K562 (cell line): ENCODE data around the gene SH3GLB2.

Experiments
- CREM ChIP-seq: IDR thresholded peaks from 2 replicates; pipeline ENCODE4 v1.6.1; 2014; ENCODE audit warnings: antibody characterized with exemption, low read depth
- POLR2A ChIP-seq: fragments of 450-650 bp; conservative IDR thresholded peaks from 2 replicates; pipeline ENCODE4 v1.6.1; 2016
- YBX1 ChIP-seq: fragments of 450-650 bp; IDR thresholded peaks from 2 replicates; pipeline ENCODE4 v1.7.1; 2016; ENCODE audit warnings: mild to moderate bottlenecking
- TF ChIP-seq, protein P1 (sequence below), 3 experiments: IDR thresholded peaks in 2 of 3; conservative IDR thresholded peaks in 1 of 3; 2 replicates each; pipeline ENCODE4 v1.5.1; 2011 to 2012; ENCODE audit warnings: low read length in 3 of 3, mild to moderate bottlenecking in 3 of 3, control low read depth in 2 of 3, improper control_type of control experiment in 1 of 3, inconsistent platforms in 1 of 3, low read depth in 1 of 3, mixed read lengths in 1 of 3, moderate library complexity in 1 of 3; ENCODE audit not compliant: insufficient read depth in 2 of 3

DNA sequence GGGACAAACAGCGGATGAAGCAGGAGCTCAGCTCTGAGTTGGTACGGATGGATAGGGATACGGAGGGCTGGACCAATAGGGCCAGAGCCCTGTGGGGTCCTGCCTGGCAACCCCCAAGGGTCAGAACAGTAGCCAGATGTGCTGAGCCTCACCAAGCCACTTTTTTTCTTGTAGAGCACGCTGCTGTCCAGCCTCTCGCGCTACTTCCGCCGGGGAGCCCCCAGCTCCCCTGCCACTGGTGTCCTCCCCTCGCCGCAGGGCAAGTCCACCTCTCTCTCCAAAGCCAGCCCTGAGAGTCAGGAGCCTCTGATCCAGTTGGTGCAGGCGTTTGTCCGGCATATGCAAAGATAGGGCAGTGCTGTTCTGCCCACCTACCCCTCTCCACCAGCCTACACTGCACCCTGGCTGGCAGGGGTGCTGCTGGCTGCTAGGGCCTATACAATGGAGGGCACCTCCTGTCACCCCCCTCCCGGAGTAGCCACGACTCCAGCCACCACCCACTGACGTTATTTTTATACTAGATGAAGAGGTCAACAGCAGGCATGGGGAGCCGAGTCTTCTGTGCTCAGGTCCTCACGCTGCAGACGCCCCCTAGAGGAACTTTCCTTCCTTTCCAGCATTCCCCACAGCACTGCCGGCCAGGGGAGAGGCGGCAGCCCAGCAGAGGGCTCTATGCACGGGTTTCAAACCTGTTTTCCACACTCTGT, 21.6 kb downstream of the SH3GLB2 start:
- TF ChIP-seq, protein P1, sequence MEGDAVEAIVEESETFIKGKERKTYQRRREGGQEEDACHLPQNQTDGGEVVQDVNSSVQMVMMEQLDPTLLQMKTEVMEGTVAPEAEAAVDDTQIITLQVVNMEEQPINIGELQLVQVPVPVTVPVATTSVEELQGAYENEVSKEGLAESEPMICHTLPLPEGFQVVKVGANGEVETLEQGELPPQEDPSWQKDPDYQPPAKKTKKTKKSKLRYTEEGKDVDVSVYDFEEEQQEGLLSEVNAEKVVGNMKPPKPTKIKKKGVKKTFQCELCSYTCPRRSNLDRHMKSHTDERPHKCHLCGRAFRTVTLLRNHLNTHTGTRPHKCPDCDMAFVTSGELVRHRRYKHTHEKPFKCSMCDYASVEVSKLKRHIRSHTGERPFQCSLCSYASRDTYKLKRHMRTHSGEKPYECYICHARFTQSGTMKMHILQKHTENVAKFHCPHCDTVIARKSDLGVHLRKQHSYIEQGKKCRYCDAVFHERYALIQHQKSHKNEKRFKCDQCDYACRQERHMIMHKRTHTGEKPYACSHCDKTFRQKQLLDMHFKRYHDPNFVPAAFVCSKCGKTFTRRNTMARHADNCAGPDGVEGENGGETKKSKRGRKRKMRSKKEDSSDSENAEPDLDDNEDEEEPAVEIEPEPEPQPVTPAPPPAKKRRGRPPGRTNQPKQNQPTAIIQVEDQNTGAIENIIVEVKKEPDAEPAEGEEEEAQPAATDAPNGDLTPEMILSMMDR (IDR thresholded peaks at IDR 0.05 in 2 of 3, conservative IDR thresholded peaks at IDR 0.05 in 1 of 3; ENCODE audit: insufficient read depth in 2 of 3, low read depth in 1 of 3, low read length in 3 of 3), result peak; percentile 97 to 99 (median 99)
- no peak for TF ChIP-seq YBX1
- peak; percentile 76 for TF ChIP-seq POLR2A
- TF ChIP-seq CREM, result no peak
